ENCODE data around the gene P4HA2.

- TF ChIP-seq POLR2AphosphoS5 (IDR thresholded peaks at IDR 0.05) (no peak), CTCF (IDR thresholded peaks at IDR 0.05) (no peak)
Measured at GRCh38 chr5:132243366-132243977, 15.8 kb upstream of the P4HA2 start.
